Stimulated activated CD8-positive, alpha-beta memory T cell treated with anti-CD3 and anti-CD28 coated beads, Interleukin-12 subunit alpha, Interleukin-12 subunit beta, amount 100 ng/mL, for 1 hour (primary cell): Measurements from ENCODE around the gene GNA15.
A peak's percentile ranks its signal among the peaks of the same experiment; 100 is the strongest.

ENCODE experiments used
- DNase-seq: peaks from one replicate; pipeline ENCODE4 v3.0.0-alpha.2; 2020; ENCODE audit warnings: low read depth

The GNA15 gene

GRCh38 chr19:3208317-3209207, 72.7 kb downstream of the GNA15 start:
- no peak for DNase-seq

GRCh38 chr19:3210347-3211017, 74.6 kb downstream of the GNA15 start:
- peak; percentile 50 for DNase-seq

- no peak for DNase-seq
These were observed 75.4 kb downstream of the GNA15 start for GRCh38 chr19:3211191-3211590.

GRCh38 chr19:3213159-3213558, 77.3 kb downstream of the GNA15 start:
- no peak for DNase-seq
